Liver (tissue), 9 donors: ENCODE data around the gene OLFML2B. TPM values are rescaled to one million over a fixed set of nuclear protein-coding genes. Genes with fewer than 3 reads are reported as not detected.

Source experiments
- DNase-seq: peaks from one replicate; pipeline ENCODE4 v3.0.0-alpha.2; 2017; ENCODE audit warnings: low spot score
- H3K27ac ChIP-seq, 2 donors: one replicate each; pipeline ENCODE4 v1.7.0; 2013; ENCODE audit warnings: inconsistent platforms in 2 of 2, low read length in 2 of 2, control low read depth in 1 of 2, low read depth in 1 of 2, mild to moderate bottlenecking in 1 of 2
- H3K27me3 ChIP-seq, 4 donors: one replicate each; pipeline versions ENCODE4 v1.6.1 to v1.7.0; 2013; ENCODE audit warnings: low read length in 3 of 4, inconsistent platforms in 1 of 4, mild to moderate bottlenecking in 1 of 4, moderate library complexity in 1 of 4; ENCODE audit not compliant: control insufficient read depth in 4 of 4, insufficient read depth in 4 of 4
- H3K36me3 ChIP-seq, 4 donors: one replicate each; pipeline versions ENCODE4 v1.6.1 to v1.7.0; 2013; ENCODE audit warnings: low read length in 3 of 4, mild to moderate bottlenecking in 3 of 4, low read depth in 1 of 4, moderate library complexity in 1 of 4; ENCODE audit not compliant: control insufficient read depth in 4 of 4, insufficient read depth in 3 of 4
- H3K4me1 ChIP-seq, 4 donors: one replicate each; pipeline versions ENCODE4 v1.6.1 to v1.7.0; 2013; ENCODE audit warnings: low read length in 3 of 4, mild to moderate bottlenecking in 3 of 4, moderate library complexity in 1 of 4; ENCODE audit not compliant: control insufficient read depth in 4 of 4, insufficient read depth in 4 of 4
- H3K4me3 ChIP-seq, 3 donors: one replicate each; pipeline versions ENCODE4 v1.6.1 to v1.7.0; 2013; ENCODE audit warnings: low read length in 3 of 3, control low read depth in 1 of 3, low read depth in 1 of 3, mild to moderate bottlenecking in 1 of 3
- H3K9ac ChIP-seq, 2 donors: one replicate each; pipeline ENCODE4 v1.7.0; 2013; ENCODE audit warnings: low read length in 2 of 2, mild to moderate bottlenecking in 2 of 2, moderate library complexity in 2 of 2, control low read depth in 1 of 2, low read depth in 1 of 2
- H3K9me3 ChIP-seq, 4 donors: one replicate each; pipeline versions ENCODE4 v1.6.1 to v1.7.0; 2013; ENCODE audit warnings: low read length in 3 of 4; ENCODE audit not compliant: control insufficient read depth in 4 of 4
- ATF3 ChIP-seq: IDR thresholded peaks from 2 replicates; pipeline ENCODE4 v1.6.1; 2016; ENCODE audit warnings: antibody characterized with exemption
- CTCF ChIP-seq: fragments of 150-350 bp; IDR thresholded peaks from 2 replicates; pipeline ENCODE4 v1.5.1; 2017; ENCODE audit warnings: improper control_type of control experiment, low read depth, low read length; ENCODE audit not compliant: missing input control
- EGR1 ChIP-seq, 2 donors: IDR thresholded peaks; 2 replicates each; pipeline ENCODE4 v1.6.1; 2016 to 2018; ENCODE audit warnings: antibody characterized with exemption in 2 of 2, low read depth in 2 of 2
- FOXA1 ChIP-seq: IDR thresholded peaks from 2 replicates; pipeline ENCODE4 v1.6.1; 2016; ENCODE audit warnings: antibody characterized with exemption
- GABPA ChIP-seq, 2 donors: IDR thresholded peaks in 1 of 2; conservative IDR thresholded peaks in 1 of 2; 2 replicates each; pipeline ENCODE4 v1.6.1; 2016; ENCODE audit warnings: antibody characterized with exemption in 2 of 2, mild to moderate bottlenecking in 1 of 2, moderate library complexity in 1 of 2
- HNF4A ChIP-seq, 2 donors: conservative IDR thresholded peaks; 2 replicates each; pipeline ENCODE4 v1.6.1; 2016; ENCODE audit warnings: antibody characterized with exemption in 2 of 2, mild to moderate bottlenecking in 2 of 2
- HNF4G ChIP-seq: IDR thresholded peaks from 2 replicates; pipeline ENCODE4 v1.6.1; 2016; ENCODE audit warnings: antibody characterized with exemption
- JUND ChIP-seq, 2 donors: IDR thresholded peaks; 2 replicates each; pipeline ENCODE4 v1.6.1; 2016; ENCODE audit warnings: antibody characterized with exemption in 2 of 2
- MAX ChIP-seq: IDR thresholded peaks from 2 replicates; pipeline ENCODE4 v1.6.1; 2016; ENCODE audit warnings: antibody characterized with exemption
- NR2F2 ChIP-seq: IDR thresholded peaks from 2 replicates; pipeline ENCODE4 v1.6.1; 2016; ENCODE audit warnings: antibody characterized with exemption
- RAD21 ChIP-seq, 2 donors: IDR thresholded peaks; 2 replicates each; pipeline ENCODE4 v1.6.1; 2016; ENCODE audit warnings: antibody characterized with exemption in 2 of 2, mild to moderate bottlenecking in 2 of 2
- REST ChIP-seq: IDR thresholded peaks from 2 replicates; pipeline ENCODE4 v1.6.1; 2016; ENCODE audit warnings: antibody characterized with exemption, mild to moderate bottlenecking
- SP1 ChIP-seq: IDR thresholded peaks from 2 replicates; pipeline ENCODE4 v1.6.1; 2018; ENCODE audit warnings: antibody characterized with exemption, mild to moderate bottlenecking
- TAF1 ChIP-seq: conservative IDR thresholded peaks from 2 replicates; pipeline ENCODE4 v1.6.1; 2016; ENCODE audit warnings: antibody characterized with exemption, mild to moderate bottlenecking
- YY1 ChIP-seq: IDR thresholded peaks from 2 replicates; pipeline ENCODE4 v1.6.1; 2016; ENCODE audit warnings: antibody characterized with exemption, mild to moderate bottlenecking
- ZBTB33 ChIP-seq: IDR thresholded peaks from 2 replicates; pipeline ENCODE4 v1.6.1; 2016; ENCODE audit warnings: antibody characterized with exemption
- WGBS: extraction: QIAGEN DNeasy Blood & Tissue Kit; methylation state at CpG from one replicate; pipeline ENCODE4 v1.1.7; 2013; 5-methylcytosine and 5-hydroxymethylcytosine counted together
- polyA plus RNA-seq, 2 donors: library from polyadenylated mRNA; stranded (reverse) in 1 of 2; unstranded in 1 of 2; fragments of 200-250 nt in 1 of 2; fragments of >200 nt in 1 of 2; fragmentation: Nextera tagmentation in 1 of 2; extraction: Ambion mirVana in 1 of 2; gene quantifications; one replicate each; pipeline versions ENCODE4 v1.2.1 to v1.2.3, GENCODE V29; 2013 to 2015
- total RNA-seq, 2 donors: library from RNA; depleted of rRNA; stranded (reverse); fragments of >200 nt; gene quantifications; one replicate each; pipeline ENCODE4 v1.2.3, GENCODE V29; 2014
- donor health status: healthy.
- donor health status: healthy.
- donor health status: healthy.
- donor health status: healthy.
- donor health status: healthy.

Gene OLFML2B
- total and polyA plus RNA-seq, 4 donors, result 0.54 to 0.84 (median 0.74) TPM

GRCh38 chr1:161952607-161953172 lies 71.0 kb downstream of the OLFML2B start:
- Histone ChIP-seq H3K36me3 (peaks cover 0 to 2% (median 0%) of the 10 kb centered on the region in 4 donors), H3K4me1 (no peaks in the 10 kb centered on the region), H3K27ac (no peak overlapping the region), H3K9me3 (no peaks in the 10 kb centered on the region), H3K4me3 (no peak overlapping the region), H3K9ac (no peak overlapping the region), H3K27me3 (no peaks in the 10 kb centered on the region)
- no peak for TF ChIP-seq SP1
- no peak for TF ChIP-seq RAD21 (IDR thresholded peaks at IDR 0.05)
- TF ChIP-seq EGR1 (IDR thresholded peaks at IDR 0.05; ENCODE audit: low read depth in 2 of 2), result no peak
- TF ChIP-seq TAF1, result no peak
- no peak for TF ChIP-seq YY1
- no peak for TF ChIP-seq FOXA1
- TF ChIP-seq ZBTB33, result no peak
- TF ChIP-seq CTCF, result no peak
- TF ChIP-seq ATF3, result no peak
- TF ChIP-seq REST, result no peak
- no peak for TF ChIP-seq NR2F2
- no peak for TF ChIP-seq HNF4A (conservative IDR thresholded peaks at IDR 0.05)
- no peak for TF ChIP-seq GABPA (IDR thresholded peaks at IDR 0.05 in 1 of 2, conservative IDR thresholded peaks at IDR 0.05 in 1 of 2)
- TF ChIP-seq HNF4G, result no peak
- TF ChIP-seq JUND (IDR thresholded peaks at IDR 0.05), result no peak
- DNase-seq, result no peak
- 94% methylated on average over 3 of the region's 3 CpGs for WGBS

GRCh38 chr1:161951646-161952045 lies 72.0 kb downstream of the OLFML2B start:
- no peak overlapping the region for H3K4me3 ChIP-seq
- no peaks in the 10 kb centered on the region for H3K9me3 ChIP-seq
- no peaks in the 10 kb centered on the region for H3K27me3 ChIP-seq
- no peaks in the 10 kb centered on the region for H3K36me3 ChIP-seq
- WGBS, result 95% methylated on average over 1 of the region's 1 CpG
- no peak overlapping the region for H3K27ac ChIP-seq
- H3K9ac ChIP-seq, result no peak overlapping the region
- H3K4me1 ChIP-seq, result no peaks in the 10 kb centered on the region
- no peak for TF ChIP-seq EGR1 (IDR thresholded peaks at IDR 0.05; ENCODE audit: low read depth in 2 of 2)
- no peak for TF ChIP-seq NR2F2
- TF ChIP-seq JUND (IDR thresholded peaks at IDR 0.05), result no peak
- TF ChIP-seq CTCF, result no peak
- TF ChIP-seq SP1, result no peak
- no peak for TF ChIP-seq MAX
- TF ChIP-seq ZBTB33, result no peak
- TF ChIP-seq GABPA (IDR thresholded peaks at IDR 0.05 in 1 of 2, conservative IDR thresholded peaks at IDR 0.05 in 1 of 2), result no peak
- no peak for DNase-seq
